ENCODE data around the gene TPRN. TPM values are rescaled to one million over a fixed set of nuclear protein-coding genes. Genes with fewer than 3 reads are reported as not detected.
"Not testable (repeated sequence)": the region's sequence is repeated elsewhere in the genome, so short reads cannot be mapped to it uniquely, and the experiment has no call there.

TPRN gene
- 5.1 TPM for total RNA-seq
- long read RNA-seq, partial matches to known transcripts: 0 of 1 reads
- long read RNA-seq, other reads (novel, unspliced or antisense): 0 of 1 reads

GRCh38 chr9:137200311-137201204 is at the start of gene TPRN:
TPRN (minus strand) TSS chr9:137200741; CDS start chr9:137200711, 30 bp downstream.
- peak; percentile 99 for DNase-seq (ENCODE audit: low spot score)

- DNase-seq (ENCODE audit: low spot score): no peak
These were observed 47.3 kb upstream of the TPRN start for GRCh38 chr9:137247916-137248175.

GRCh38 chr9:137247135-137247915 is 46.8 kb upstream of the TPRN start:
- DNase-seq (ENCODE audit: low spot score): no peak

- DNase-seq (ENCODE audit: low spot score): no peak
These were observed 45.2 kb upstream of the TPRN start for GRCh38 chr9:137245450-137246421.

GRCh38 chr9:137244486-137245449 is 44.2 kb upstream of the TPRN start:
- DNase-seq (ENCODE audit: low spot score): no peak

GRCh38 chr9:137243626-137244485 is 43.3 kb upstream of the TPRN start:
- DNase-seq (ENCODE audit: low spot score): no peak

- not testable (repeated sequence) for DNase-seq (ENCODE audit: low spot score)
These were observed 42.7 kb upstream of the TPRN start for GRCh38 chr9:137243266-137243625.

GRCh38 chr9:137242269-137243203 is 42.0 kb upstream of the TPRN start:
- no peak for DNase-seq (ENCODE audit: low spot score)

GRCh38 chr9:137241490-137242268 is 41.1 kb upstream of the TPRN start:
- no peak for DNase-seq (ENCODE audit: low spot score)

- DNase-seq (ENCODE audit: low spot score): peak; percentile 99
These were observed 40.4 kb upstream of the TPRN start, which contains the start of gene TUBB4B for GRCh38 chr9:137240841-137241489. TUBB4B (plus strand) TSS chr9:137241287; CDS start chr9:137241361, 74 bp downstream.

GRCh38 chr9:137240318-137240840 is 39.8 kb upstream of the TPRN start:
- DNase-seq (ENCODE audit: low spot score): peak; percentile 93

- DNase-seq (ENCODE audit: low spot score): not testable (repeated sequence)
These were observed 39.1 kb upstream of the TPRN start for GRCh38 chr9:137239541-137240200.

GRCh38 chr9:137237759-137238726 is 37.5 kb upstream of the TPRN start:
- no peak for DNase-seq (ENCODE audit: low spot score)

- DNase-seq (ENCODE audit: low spot score): no peak
These were observed 36.4 kb upstream of the TPRN start for GRCh38 chr9:137236936-137237421.

Measured in mesenteric fat pad (tissue), 1 donor.